ENCODE data around the gene TSPAN10. TPM values are rescaled to one million over a fixed set of nuclear protein-coding genes. Genes with fewer than 3 reads are reported as not detected.

TSPAN10 gene
- total RNA-seq, 1 donor from 2014 or later = not detected

DNA sequence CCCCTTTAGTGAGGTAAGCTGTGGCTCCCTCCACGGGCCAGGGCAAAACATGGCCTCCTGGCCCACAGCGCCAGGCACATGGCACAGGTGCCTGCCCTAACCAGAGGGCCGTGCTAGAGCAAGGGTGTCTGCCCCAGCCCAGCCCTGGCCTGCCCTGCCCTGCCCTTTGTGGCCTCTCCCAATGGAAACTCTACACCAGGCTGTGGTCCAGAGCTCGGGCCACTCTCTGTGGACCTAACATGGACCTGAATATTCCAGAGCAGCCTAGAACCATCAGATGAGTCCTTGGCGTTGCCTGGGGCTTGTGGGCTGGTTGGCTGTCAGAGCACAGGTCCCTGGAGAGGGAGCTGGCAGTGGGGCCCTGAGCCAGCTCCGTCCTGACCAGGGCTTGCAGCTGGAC lies 58.2 kb downstream of the TSPAN10 start:
- TF ChIP-seq POLR2A (IDR thresholded peaks at IDR 0.05) (no peak), POLR2AphosphoS5 (IDR thresholded peaks at IDR 0.05; ENCODE audit: insufficient read depth in 1 of 2, low read depth in 1 of 2) (no peak)
- TF ChIP-seq, protein P1, sequence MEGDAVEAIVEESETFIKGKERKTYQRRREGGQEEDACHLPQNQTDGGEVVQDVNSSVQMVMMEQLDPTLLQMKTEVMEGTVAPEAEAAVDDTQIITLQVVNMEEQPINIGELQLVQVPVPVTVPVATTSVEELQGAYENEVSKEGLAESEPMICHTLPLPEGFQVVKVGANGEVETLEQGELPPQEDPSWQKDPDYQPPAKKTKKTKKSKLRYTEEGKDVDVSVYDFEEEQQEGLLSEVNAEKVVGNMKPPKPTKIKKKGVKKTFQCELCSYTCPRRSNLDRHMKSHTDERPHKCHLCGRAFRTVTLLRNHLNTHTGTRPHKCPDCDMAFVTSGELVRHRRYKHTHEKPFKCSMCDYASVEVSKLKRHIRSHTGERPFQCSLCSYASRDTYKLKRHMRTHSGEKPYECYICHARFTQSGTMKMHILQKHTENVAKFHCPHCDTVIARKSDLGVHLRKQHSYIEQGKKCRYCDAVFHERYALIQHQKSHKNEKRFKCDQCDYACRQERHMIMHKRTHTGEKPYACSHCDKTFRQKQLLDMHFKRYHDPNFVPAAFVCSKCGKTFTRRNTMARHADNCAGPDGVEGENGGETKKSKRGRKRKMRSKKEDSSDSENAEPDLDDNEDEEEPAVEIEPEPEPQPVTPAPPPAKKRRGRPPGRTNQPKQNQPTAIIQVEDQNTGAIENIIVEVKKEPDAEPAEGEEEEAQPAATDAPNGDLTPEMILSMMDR (IDR thresholded peaks at IDR 0.05) = no peak
- DNase-seq (ENCODE audit: extremely low spot score in 2 of 2) = no peak
- Histone ChIP-seq H3K27ac (no peak overlapping the region), H3K4me1 (no peaks in the 10 kb centered on the region), H3K27me3 (no peaks in the 10 kb centered on the region), H3K36me3 (peaks cover 0 to 83% of the 10 kb centered on the region in 2 donors), H3K9me3 (no peaks in the 10 kb centered on the region), H3K4me3 (no peak overlapping the region)
- intact Hi-C loops (cut with DNase I) = no loop called here

DNA sequence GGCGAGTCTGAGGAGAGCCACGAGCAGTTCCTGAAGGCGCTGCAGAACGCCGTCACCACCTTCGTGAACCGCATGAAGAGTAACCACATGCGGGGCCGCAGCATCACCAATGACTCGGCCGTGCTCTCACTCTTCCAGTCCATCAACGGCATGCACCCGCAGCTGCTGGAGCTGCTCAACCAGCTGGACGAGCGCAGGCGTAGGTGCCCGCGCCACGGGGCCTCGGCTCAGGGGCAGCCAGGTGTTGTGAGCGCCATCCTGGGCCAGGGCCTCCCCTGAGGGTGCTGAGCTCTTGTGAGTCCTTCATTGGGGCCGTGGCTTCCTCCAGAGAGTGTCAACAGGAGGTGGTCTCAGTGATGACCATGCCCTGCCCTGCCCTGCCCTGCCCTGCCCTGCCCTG lies 58.8 kb downstream of the TSPAN10 start:
- H3K9me3 ChIP-seq = no peaks in the 10 kb centered on the region
- peaks cover 0 to 83% of the 10 kb centered on the region in 2 donors for H3K36me3 ChIP-seq
- no peak overlapping the region for H3K4me3 ChIP-seq
- H3K27me3 ChIP-seq = no peaks in the 10 kb centered on the region
- H3K4me1 ChIP-seq = peaks cover under 1% of the 10 kb centered on the region
- DNase-seq (ENCODE audit: extremely low spot score in 2 of 2) = no peak
- no peak overlapping the region for H3K27ac ChIP-seq
- TF ChIP-seq POLR2A (IDR thresholded peaks at IDR 0.05) = no peak
- TF ChIP-seq POLR2AphosphoS5 (IDR thresholded peaks at IDR 0.05; ENCODE audit: insufficient read depth in 1 of 2, low read depth in 1 of 2) = no peak
- TF ChIP-seq, protein P1 (IDR thresholded peaks at IDR 0.05) = no peak
- intact Hi-C loops (cut with DNase I) = no loop called here

DNA sequence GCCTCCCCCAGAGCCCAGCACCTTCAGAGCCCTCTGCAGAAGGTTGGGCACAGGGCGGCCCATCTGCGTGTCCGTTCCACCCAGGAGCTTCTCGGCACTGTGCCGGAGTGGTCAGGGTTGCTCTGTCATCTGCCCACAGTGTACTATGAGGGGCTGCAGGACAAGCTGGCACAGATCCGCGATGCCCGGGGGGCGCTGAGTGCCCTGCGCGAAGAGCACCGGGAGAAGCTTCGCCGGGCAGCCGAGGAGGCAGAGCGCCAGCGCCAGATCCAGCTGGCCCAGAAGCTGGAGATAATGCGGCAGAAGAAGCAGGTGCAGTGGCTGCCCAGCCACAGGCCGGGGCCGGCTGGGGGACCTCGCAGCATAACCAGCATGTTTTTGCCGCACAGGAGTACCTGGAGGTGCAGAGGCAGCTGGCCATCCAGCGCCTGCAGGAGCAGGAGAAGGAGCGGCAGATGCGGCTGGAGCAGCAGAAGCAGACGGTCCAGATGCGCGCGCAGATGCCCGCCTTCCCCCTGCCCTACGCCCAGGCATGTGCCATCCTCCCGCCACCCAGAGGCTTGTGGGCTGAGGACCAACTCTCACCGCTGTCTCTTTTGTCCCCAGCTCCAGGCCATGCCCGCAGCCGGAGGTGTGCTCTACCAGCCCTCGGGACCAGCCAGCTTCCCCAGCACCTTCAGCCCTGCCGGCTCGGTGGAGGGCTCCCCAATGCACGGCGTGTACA lies 59.4 kb downstream of the TSPAN10 start:
- intact Hi-C loops (cut with DNase I) = no loop called here
- TF ChIP-seq, protein P1 (IDR thresholded peaks at IDR 0.05) = no peak
- no peak for TF ChIP-seq POLR2AphosphoS5 (IDR thresholded peaks at IDR 0.05; ENCODE audit: insufficient read depth in 1 of 2, low read depth in 1 of 2)
- TF ChIP-seq POLR2A (IDR thresholded peaks at IDR 0.05) = no peak
- H3K4me3 ChIP-seq = no peak overlapping the region
- no peak for DNase-seq (ENCODE audit: extremely low spot score in 2 of 2)
- H3K36me3 ChIP-seq = peaks cover 0 to 83% of the 10 kb centered on the region in 2 donors
- peaks cover 7% of the 10 kb centered on the region for H3K4me1 ChIP-seq
- H3K27me3 ChIP-seq = no peaks in the 10 kb centered on the region
- no peak overlapping the region for H3K27ac ChIP-seq
- no peaks in the 10 kb centered on the region for H3K9me3 ChIP-seq

DNA sequence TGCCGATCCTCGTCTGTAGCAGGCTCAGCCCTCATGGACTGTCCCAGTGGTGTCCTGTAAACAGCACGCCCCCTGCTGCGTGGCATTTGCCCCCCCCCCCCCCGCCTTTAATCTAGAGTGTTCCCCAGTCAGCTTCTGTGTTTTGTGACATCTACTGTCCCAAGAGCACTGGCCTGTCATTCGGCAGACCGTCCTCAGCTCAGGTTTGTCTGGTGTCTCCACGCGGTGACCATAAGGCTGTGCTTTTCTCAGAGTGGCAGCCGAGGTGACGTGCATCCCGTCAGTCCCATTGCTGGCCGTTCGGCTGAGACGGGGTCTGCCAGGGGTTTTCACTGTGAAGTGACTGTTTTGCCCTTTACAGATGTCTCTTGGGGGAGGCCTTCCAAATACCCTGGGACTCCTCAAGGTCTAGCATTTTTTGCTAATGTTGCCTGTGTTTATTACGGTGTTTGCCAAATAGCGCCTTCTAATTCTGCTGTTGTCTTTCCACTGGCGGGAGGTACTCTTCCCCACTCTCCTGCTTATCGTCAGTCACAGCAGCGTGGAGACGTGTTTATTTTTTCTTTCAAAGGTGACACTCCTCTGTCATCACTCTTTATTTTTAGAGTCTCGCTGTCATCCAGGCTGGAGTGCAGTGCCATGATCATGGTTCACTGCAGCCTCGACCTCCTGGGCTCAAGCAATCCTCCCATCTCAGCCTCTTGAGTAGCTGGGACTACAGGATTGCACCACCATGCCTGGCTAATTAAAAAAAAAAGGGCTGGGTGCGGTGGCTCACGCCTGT lies 60.5 kb downstream of the TSPAN10 start:
- H3K36me3 ChIP-seq = peaks cover 0 to 77% of the 10 kb centered on the region in 2 donors
- TF ChIP-seq POLR2AphosphoS5 (IDR thresholded peaks at IDR 0.05; ENCODE audit: insufficient read depth in 1 of 2, low read depth in 1 of 2) (no peak), POLR2A (IDR thresholded peaks at IDR 0.05) (no peak)
- TF ChIP-seq, protein P1 (IDR thresholded peaks at IDR 0.05) = no peak

More for the DNA sequence above, 60.5 kb downstream of the TSPAN10 start:
- Histone ChIP-seq H3K4me3 (no peak overlapping the region), H3K27ac (no peak overlapping the region), H3K27me3 (no peaks in the 10 kb centered on the region), H3K4me1 (peaks cover 17% of the 10 kb centered on the region), H3K9me3 (no peaks in the 10 kb centered on the region)
- intact Hi-C loops (cut with DNase I) = no loop called here
- no peak for DNase-seq (ENCODE audit: extremely low spot score in 2 of 2)

Small RNA genes lying within 50 kb of the gene (microRNA-seq; reads per million reads assigned to microRNA genes)
- gene MIR6786 (ENCODE audit: borderline number of aligned reads, borderline replicate concordance) = not detected

Small RNA genes lying within 50 kb of the gene (small RNA-seq; reads per million reads assigned to genes)
- not detected for gene MIR6786

Other genes starting within 250 kb of the TSPAN10 start
- 9.1 TPM for gene BAHCC1, start 241.7 kb upstream of the TSPAN10 start, total RNA-seq
- 2,441 TPM for gene ACTG1, start 124.4 kb upstream of the TSPAN10 start, total RNA-seq
- gene FSCN2, start 108.8 kb upstream of the TSPAN10 start, total RNA-seq = 6.6 TPM
- 21.4 TPM for gene FAAP100, start 84.8 kb upstream of the TSPAN10 start, total RNA-seq
- gene NPLOC4, start 84 bp upstream of the TSPAN10 start, total RNA-seq = 68.3 TPM
- gene PDE6G, start 19.3 kb downstream of the TSPAN10 start, total RNA-seq = not detected
- gene OXLD1, start 29.4 kb downstream of the TSPAN10 start, total RNA-seq = 43.0 TPM
- gene CCDC137, start 29.5 kb downstream of the TSPAN10 start, total RNA-seq = 13.8 TPM
- 24.1 TPM for gene ARL16, start 46.6 kb downstream of the TSPAN10 start, total RNA-seq
- 72.9 TPM for gene HGS, start 46.8 kb downstream of the TSPAN10 start, total RNA-seq
- 77.3 TPM for gene MRPL12, start 66.2 kb downstream of the TSPAN10 start, total RNA-seq
- 2.9 TPM for gene SLC25A10, start 75.1 kb downstream of the TSPAN10 start, total RNA-seq
- not detected for gene GCGR, start 167.0 kb downstream of the TSPAN10 start, total RNA-seq
- gene MCRIP1, start 196.1 kb downstream of the TSPAN10 start, total RNA-seq = 64.1 TPM
- not detected for gene PPP1R27, start 197.9 kb downstream of the TSPAN10 start, total RNA-seq
- gene P4HB, start 223.3 kb downstream of the TSPAN10 start, total RNA-seq = 463 TPM
- gene ARHGDIA, start 234.1 kb downstream of the TSPAN10 start, total RNA-seq = 120 TPM